ENCODE data around the gene IKZF3.
"Not testable (repeated sequence)": the region's sequence is repeated elsewhere in the genome, so short reads cannot be mapped to it uniquely, and the experiment has no call there.

Gene IKZF3

DNA sequence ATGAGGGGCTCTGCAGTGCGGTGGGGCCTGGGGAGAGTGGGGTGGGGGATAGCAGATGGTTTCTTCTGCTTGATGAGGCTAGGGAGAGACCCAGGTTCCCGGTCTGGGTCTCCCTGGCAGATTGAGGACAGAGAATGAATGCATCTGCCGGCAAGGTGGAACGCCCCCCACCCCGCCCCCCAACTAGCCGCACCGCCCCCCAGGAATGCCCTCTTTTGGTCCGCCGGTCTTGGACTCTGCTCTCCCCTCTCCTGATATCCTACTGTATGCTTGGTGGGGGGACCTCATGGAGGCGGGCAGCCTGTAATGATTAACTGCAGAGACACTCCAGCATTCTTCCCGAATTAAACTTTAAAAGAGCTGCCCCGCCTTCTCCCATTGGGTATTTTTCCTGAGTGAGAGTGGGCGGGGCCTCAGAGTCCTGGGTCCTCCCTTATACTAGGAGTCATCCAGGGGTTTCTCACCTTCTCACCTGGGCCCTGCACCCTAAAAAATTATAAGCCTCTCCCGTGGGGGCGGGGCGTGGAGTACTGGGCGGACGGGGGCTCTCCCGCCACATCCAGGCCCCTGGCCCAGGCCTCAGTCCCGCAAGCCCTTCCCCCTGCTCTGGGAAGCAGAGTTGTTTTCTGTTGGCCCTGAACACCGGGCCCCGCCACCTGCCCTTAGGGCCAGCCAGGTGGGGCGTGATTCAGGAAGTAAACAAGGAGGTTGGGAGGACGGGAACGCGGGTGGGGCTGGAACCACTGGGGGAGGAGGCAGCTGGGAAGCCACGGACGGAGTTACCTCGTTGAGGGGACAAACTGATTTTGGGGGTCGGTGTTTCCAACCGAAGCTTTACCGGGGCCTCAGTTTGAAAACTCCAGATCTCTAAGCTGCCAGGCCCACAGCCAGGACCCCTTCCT lies 124.9 kb downstream of the IKZF3 start:
- DNase-seq (ENCODE audit: low read depth): no peak

DNA sequence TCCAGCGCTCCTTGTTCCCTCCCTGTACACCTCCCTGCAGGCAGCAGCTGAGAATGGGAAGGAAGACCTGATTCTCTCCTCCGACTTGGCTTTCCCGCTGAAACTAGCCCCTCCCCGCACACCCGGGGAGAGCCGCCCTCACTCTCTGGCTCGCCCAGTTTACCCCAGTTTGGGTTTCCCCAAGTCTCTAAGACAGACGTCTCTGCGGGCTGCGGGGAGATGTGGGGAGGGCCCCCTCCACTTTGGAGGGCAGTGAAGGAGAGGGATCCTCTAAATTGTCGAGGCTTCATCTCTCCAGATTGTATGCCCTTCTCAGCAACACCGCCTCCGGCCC lies 125.6 kb downstream of the IKZF3 start:
- peak; percentile 29 for DNase-seq (ENCODE audit: low read depth)

DNA sequence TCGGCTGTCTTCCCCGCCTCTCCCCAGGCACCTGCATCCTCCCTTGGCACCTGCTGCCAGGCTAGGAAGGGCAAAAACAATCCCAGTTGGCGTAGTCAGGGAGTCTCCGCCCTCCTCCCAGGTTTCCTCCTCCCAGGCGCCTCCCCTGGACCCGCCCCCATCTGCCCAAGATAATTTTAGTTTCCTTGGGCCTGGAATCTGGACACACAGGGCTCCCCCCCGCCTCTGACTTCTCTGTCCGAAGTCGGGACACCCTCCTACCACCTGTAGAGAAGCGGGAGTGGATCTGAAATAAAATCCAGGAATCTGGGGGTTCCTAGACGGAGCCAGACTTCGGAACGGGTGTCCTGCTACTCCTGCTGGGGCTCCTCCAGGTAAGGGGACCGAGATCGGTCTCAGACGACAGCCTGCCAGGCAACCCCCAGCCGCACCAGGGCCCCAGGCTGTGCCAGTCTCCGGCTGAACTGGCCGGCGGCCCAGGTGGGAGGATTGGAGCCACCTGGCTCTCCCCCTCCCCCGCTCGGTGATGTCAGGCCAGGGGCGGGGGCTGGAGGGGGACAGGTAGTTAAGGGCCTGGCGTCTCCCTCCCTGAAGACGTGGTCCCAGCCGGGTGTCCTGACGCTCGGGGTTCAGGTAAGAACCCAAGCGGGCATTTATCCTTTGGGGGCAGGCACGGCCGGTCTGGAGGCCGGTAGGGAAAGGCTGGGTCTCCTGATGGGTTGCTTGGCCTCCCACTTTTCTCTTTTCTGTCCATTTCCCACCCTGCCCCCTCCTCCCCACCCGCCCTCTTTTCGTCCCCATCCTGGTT lies 126.1 kb downstream of the IKZF3 start, which contains the start of gene GRB7:
TSS of gene GRB7 (plus strand) at position 179 of the 808 bp plus-strand sequence. CDS start 4,364 bp downstream, outside the sequence.
- no peak for DNase-seq (ENCODE audit: low read depth)

DNA sequence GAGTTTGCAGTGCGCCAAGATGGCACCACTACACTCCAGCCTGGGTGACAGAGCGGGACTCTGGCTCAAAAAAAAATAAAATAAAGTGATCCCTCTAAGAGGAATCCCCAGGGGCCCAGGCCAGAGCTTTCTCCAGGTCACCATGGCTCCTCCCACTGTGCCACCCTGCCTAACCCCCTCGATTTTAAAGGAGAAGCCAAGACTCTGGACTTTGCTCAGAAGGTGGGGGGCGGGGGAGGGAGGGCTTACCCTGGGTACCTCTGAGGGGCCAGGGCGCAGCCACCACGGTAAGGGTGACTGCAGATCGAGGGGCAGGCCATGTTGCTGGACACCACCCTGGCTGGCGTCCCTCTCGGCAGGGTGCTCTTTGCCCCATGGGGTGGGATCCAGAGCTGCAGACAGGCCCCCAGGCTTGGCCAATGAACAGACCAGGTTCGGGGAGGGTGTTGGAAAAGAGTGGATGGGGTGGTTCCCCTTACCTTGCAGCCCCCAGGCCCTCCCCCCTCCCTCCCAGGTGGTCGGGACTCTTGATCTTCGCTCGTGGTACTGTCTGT lies 126.8 kb downstream of the IKZF3 start:
- DNase-seq (ENCODE audit: low read depth): no peak

GRCh38 chr17:39736319-39737165 lies 127.6 kb downstream of the IKZF3 start:
- no peak for DNase-seq (ENCODE audit: low read depth)

- DNase-seq (ENCODE audit: low read depth): no peak
Observed at GRCh38 chr17:39735882-39736281, 128.2 kb downstream of the IKZF3 start.

GRCh38 chr17:39732586-39732985 lies 131.5 kb downstream of the IKZF3 start:
- DNase-seq (ENCODE audit: low read depth): no peak

GRCh38 chr17:39730095-39730921 lies 133.8 kb downstream of the IKZF3 start, which contains the start of gene MIEN1:
TSS of gene MIEN1 (minus strand) at chr17:39730532. CDS start at chr17:39730495, 37 bp downstream.
- peak; percentile 93 for DNase-seq (ENCODE audit: low read depth)

DNA sequence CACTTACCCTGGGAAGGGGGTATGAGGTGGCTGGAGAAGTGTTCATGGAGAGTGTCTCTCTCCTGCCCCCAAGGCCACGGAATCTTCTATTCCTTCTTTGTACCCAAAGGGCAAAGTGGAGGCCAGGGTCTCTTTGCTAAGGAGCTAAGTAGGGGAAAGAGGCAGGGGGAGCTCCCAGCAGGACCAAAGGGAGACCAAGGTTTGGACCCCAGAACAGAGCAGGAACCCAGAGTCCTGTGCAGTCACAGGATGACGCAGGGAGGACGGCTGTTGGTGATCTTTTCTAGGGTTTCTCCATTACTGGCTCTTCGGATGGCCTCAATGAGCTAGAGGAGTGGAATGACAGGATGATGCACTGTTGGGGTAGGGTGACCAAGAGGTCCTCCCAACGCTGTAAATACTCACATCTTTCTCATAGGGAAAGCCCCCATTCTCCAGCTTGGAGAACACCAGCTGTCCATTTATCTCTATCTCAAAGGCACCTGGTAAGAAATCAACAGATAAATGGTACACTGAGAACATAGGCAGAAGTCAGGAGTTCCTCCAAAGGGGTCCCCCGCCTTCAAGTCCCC lies 134.7 kb downstream of the IKZF3 start:
- DNase-seq (ENCODE audit: low read depth): no peak

- DNase-seq (ENCODE audit: low read depth): no peak
Observed at GRCh38 chr17:39727556-39727955, 136.6 kb downstream of the IKZF3 start.

GRCh38 chr17:39726617-39727016 lies 137.5 kb downstream of the IKZF3 start:
- no peak for DNase-seq (ENCODE audit: low read depth)

- DNase-seq (ENCODE audit: low read depth): not testable (repeated sequence)
Observed at GRCh38 chr17:39725923-39726322, 138.2 kb downstream of the IKZF3 start.

DNA sequence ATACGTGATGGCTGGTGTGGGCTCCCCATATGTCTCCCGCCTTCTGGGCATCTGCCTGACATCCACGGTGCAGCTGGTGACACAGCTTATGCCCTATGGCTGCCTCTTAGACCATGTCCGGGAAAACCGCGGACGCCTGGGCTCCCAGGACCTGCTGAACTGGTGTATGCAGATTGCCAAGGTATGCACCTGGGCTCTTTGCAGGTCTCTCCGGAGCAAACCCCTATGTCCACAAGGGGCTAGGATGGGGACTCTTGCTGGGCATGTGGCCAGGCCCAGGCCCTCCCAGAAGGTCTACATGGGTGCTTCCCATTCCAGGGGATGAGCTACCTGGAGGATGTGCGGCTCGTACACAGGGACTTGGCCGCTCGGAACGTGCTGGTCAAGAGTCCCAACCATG lies 139.4 kb downstream of the IKZF3 start:
- DNase-seq (ENCODE audit: low read depth): no peak

DNA sequence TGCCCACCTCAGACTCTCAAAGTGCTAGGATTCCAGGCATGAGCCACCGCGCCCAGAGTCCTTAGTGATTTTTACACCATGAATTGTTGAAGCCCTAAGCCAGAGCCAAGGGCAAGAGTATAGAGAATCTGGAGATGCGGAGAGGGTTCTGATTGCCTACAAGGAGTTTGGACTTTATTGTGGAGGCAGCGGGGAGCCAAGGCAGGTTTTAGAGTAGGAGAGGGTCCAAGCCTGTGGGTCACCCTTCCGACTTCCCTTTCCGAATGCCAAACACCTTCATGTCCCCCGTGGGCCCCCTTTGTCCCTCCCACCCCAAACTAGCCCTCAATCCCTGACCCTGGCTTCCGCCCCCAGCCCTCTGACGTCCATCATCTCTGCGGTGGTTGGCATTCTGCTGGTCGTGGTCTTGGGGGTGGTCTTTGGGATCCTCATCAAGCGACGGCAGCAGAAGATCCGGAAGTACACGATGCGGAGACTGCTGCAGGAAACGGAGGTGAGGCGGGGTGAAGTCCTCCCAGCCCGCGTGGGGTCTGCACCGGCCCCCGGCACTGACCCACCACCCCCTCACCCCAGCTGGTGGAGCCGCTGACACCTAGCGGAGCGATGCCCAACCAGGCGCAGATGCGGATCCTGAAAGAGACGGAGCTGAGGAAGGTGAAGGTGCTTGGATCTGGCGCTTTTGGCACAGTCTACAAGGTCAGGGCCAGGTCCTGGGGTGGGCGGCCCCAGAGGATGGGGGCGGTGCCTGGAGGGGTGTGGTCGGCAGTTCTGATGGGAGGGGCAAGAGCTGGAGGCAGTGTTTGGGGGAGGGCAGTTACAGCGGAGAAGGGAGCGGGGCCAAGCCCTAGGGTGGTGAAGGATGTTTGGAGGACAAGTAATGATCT lies 140.9 kb downstream of the IKZF3 start:
- no peak for DNase-seq (ENCODE audit: low read depth)

DNA sequence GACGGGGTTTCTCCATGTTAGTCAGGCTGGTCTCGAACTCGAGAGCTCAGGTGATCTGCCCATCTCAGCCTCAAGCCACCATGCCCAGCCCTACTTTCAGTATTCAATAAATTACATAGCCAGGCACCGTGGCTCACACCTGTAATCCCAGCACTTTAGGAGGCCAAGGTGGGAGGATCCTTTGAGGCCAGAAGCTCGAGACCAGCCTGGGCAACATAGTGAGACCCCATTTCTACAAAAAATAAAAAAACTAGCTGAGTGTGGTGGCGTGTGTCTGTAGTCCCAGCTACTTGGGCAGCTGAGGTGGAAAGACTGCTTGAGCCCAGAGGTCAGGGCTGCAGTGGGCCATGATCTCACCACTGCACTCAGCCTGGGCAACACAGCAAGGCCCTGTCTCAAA lies 142.0 kb downstream of the IKZF3 start:
- DNase-seq (ENCODE audit: low read depth): no peak

GRCh38 chr17:39719563-39720355 lies 144.4 kb downstream of the IKZF3 start:
- no peak for DNase-seq (ENCODE audit: low read depth)

DNA sequence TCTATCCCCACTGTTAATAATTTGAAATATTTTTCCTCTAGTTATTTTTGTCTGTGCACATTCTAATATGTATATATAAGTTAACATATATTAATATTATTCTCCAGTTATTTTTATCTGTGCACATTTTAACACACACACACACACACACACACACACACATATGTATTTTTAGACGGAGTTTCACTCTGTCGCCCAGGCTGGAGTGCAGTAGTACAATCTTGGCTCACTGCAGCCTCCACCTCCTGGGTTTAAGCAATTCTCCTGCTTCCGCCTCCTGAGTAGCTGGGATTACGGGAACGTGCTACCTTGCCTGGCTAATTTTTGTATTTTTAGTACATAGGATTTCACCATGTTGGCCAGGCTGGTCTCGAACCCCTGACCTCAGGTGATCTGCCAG lies 146.5 kb downstream of the IKZF3 start:
- DNase-seq (ENCODE audit: low read depth): no peak

DNA sequence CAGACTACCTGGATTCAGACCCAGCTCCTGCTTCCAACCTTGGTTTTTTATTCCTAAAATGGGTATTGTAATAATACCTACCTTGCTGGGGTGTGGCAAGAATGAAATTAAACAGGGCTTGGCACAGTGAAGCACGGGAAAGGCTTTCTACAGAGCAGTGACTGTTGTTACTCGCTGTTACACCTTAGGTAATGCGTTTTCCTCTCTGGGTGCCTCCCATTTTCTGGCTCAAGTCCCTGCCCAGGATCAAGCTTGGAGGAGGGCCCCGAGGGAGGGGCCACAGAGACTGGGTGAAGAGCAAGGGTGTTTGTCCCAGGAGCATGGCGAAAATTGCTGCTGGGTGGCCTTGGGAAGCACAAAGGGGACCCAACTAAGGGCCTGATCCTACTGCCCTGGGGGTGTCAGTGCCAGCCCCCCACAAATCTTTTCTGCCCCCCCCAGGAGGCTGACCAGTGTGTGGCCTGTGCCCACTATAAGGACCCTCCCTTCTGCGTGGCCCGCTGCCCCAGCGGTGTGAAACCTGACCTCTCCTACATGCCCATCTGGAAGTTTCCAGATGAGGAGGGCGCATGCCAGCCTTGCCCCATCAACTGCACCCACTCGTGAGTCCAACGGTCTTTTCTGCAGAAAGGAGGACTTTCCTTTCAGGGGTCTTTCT lies 147.1 kb downstream of the IKZF3 start:
- no peak for DNase-seq (ENCODE audit: low read depth)

Data from activated gamma-delta T cell treated with anti-CD3 and anti-CD28 coated beads, Interleukin-2, amount 50 U/mL, for 16 hours (primary cell).